ENCODE measurements around the gene SUN1. TPM values are rescaled to one million over a fixed set of nuclear protein-coding genes. Genes with fewer than 3 reads are reported as not detected.

SUN1 gene
- total RNA-seq, 1 experiment from 2014 or later, result 158 TPM

DNA sequence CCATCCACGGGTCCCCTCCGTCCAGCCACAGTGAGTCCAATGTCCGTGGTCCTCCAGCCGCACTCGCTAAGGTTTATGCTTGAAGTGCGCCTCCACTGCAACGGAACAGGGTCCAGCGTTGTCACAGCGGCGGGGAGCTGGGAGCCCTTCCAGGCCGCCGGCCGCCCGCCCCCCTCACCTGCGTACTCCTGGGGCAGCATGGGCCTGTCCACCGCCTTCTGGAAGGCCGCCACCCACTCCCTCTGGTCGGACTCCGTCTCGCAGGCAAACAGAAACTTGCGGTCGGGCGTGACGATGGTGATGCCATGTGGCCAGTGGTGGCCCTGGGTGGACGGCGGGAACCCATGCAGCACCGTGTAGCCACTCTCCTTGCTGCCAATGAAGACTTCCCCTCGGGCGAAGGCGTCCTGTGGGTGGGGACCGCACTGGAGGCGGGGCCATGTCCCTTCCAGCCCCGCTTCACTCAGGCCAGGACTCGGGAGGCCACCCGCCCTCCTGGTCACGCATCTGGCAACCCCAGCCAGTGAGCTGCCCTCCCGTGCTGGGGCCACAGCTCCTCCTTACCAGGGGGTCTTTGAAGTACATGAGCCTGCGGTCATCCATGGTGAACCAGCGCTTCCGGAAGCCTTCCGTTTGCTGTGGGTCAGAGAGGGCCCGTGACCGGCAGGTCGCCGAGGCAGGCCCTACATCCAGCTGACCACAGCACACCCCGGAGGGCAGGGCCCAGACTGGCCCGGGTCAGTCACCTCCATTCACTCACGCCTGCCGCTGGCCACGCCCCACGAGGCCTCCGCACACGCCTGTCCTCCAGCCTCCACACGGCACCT lies 66.8 kb downstream of the SUN1 start (continued):
- TF ChIP-seq STAT6 (CRISPR knock-in tag; conservative IDR thresholded peaks at IDR 0.05; ENCODE audit: low read depth) (no peak), TCF7 (CRISPR knock-in tag; IDR thresholded peaks at IDR 0.05; ENCODE audit: low read depth) (no peak), ZNF512 (CRISPR knock-in tag; IDR thresholded peaks at IDR 0.05; ENCODE audit: borderline replicate concordance) (no peak), HMGA2 (CRISPR knock-in tag; IDR thresholded peaks at IDR 0.05) (no peak), ERG (CRISPR knock-in tag; IDR thresholded peaks at IDR 0.05) (no peak), ZNF263 (CRISPR knock-in tag; IDR thresholded peaks at IDR 0.05; ENCODE audit: low read depth) (no peak)
- TF ChIP-seq, protein P1, sequence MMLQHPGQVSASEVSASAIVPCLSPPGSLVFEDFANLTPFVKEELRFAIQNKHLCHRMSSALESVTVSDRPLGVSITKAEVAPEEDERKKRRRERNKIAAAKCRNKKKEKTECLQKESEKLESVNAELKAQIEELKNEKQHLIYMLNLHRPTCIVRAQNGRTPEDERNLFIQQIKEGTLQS (CRISPR knock-in tag; conservative IDR thresholded peaks at IDR 0.05), result no peak
- TF ChIP-seq, protein P2, sequence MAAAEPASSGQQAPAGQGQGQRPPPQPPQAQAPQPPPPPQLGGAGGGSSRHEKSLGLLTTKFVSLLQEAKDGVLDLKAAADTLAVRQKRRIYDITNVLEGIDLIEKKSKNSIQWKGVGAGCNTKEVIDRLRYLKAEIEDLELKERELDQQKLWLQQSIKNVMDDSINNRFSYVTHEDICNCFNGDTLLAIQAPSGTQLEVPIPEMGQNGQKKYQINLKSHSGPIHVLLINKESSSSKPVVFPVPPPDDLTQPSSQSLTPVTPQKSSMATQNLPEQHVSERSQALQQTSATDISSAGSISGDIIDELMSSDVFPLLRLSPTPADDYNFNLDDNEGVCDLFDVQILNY (CRISPR knock-in tag; IDR thresholded peaks at IDR 0.05), result no peak

GRCh38 chr7:899806-900205 lies 67.5 kb downstream of the SUN1 start:
- H3K27me3 Mint-ChIP-seq (ENCODE audit: low read depth), result peaks cover 9% of the 10 kb centered on the region
- peaks cover 16% of the 10 kb centered on the region for H3K36me3 Mint-ChIP-seq
- POLR2A ChIA-PET, result no interaction called here
- DNase-seq (ENCODE audit: low spot score), result no peak
- ATAC-seq, result no peak
- CTCF ChIA-PET, result interaction anchor here (0.9 to 2.5 kb wide), 3 partner anchors 26 to 166 kb away, joined by 3 to 22 read pairs (median 3); no protein-coding TSS in a partner anchor
- no peak overlapping the region for H3K4me3 Mint-ChIP-seq
- no peaks in the 10 kb centered on the region for H3K9me3 Mint-ChIP-seq
- no peaks in the 10 kb centered on the region for H3K4me1 Mint-ChIP-seq
- H3K27ac Mint-ChIP-seq, result no peak overlapping the region
- TF ChIP-seq ZNF263 (CRISPR knock-in tag; IDR thresholded peaks at IDR 0.05; ENCODE audit: low read depth) (no peak), IRF1 (CRISPR knock-in tag; IDR thresholded peaks at IDR 0.05) (no peak), AFF4 (CRISPR knock-in tag; IDR thresholded peaks at IDR 0.05; ENCODE audit: borderline replicate concordance) (no peak), TEAD1 (CRISPR knock-in tag; IDR thresholded peaks at IDR 0.05) (no peak), RORB (CRISPR knock-in tag; IDR thresholded peaks at IDR 0.05) (no peak), SP1 (CRISPR knock-in tag; conservative IDR thresholded peaks at IDR 0.05) (no peak), SOX15 (CRISPR knock-in tag; IDR thresholded peaks at IDR 0.05) (no peak)
- TF ChIP-seq, protein P3, sequence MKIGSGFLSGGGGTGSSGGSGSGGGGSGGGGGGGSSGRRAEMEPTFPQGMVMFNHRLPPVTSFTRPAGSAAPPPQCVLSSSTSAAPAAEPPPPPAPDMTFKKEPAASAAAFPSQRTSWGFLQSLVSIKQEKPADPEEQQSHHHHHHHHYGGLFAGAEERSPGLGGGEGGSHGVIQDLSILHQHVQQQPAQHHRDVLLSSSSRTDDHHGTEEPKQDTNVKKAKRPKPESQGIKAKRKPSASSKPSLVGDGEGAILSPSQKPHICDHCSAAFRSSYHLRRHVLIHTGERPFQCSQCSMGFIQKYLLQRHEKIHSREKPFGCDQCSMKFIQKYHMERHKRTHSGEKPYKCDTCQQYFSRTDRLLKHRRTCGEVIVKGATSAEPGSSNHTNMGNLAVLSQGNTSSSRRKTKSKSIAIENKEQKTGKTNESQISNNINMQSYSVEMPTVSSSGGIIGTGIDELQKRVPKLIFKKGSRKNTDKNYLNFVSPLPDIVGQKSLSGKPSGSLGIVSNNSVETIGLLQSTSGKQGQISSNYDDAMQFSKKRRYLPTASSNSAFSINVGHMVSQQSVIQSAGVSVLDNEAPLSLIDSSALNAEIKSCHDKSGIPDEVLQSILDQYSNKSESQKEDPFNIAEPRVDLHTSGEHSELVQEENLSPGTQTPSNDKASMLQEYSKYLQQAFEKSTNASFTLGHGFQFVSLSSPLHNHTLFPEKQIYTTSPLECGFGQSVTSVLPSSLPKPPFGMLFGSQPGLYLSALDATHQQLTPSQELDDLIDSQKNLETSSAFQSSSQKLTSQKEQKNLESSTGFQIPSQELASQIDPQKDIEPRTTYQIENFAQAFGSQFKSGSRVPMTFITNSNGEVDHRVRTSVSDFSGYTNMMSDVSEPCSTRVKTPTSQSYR (CRISPR knock-in tag; IDR thresholded peaks at IDR 0.05), result no peak
- TF ChIP-seq, protein P4, sequence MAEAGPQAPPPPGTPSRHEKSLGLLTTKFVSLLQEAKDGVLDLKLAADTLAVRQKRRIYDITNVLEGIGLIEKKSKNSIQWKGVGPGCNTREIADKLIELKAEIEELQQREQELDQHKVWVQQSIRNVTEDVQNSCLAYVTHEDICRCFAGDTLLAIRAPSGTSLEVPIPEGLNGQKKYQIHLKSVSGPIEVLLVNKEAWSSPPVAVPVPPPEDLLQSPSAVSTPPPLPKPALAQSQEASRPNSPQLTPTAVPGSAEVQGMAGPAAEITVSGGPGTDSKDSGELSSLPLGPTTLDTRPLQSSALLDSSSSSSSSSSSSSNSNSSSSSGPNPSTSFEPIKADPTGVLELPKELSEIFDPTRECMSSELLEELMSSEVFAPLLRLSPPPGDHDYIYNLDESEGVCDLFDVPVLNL (CRISPR knock-in tag; IDR thresholded peaks at IDR 0.05; ENCODE audit: borderline replicate concordance, low read depth), result no peak
